Neural cell (in vitro differentiated cells): ENCODE results near the gene SLC12A4. TPM values are rescaled to one million over a fixed set of nuclear protein-coding genes. Genes with fewer than 3 reads are reported as not detected.
"Not testable (repeated sequence)": the region's sequence is repeated elsewhere in the genome, so short reads cannot be mapped to it uniquely, and the experiment has no call there.

Experiments
- H2AFZ ChIP-seq: fragments of 200-600, 300-800 bp; sonication (generic), shearing (Covaris generic); 2 replicates; pipeline ENCODE4 v1.6.0; 2014; ENCODE audit warnings: low read depth, mild to moderate bottlenecking, antibody characterized with exemption, low read length, moderate library complexity
- H3F3A ChIP-seq: fragments of 200-600 bp; shearing (Covaris generic); 2 replicates; pipeline ENCODE4 v1.6.1; 2016; ENCODE audit warnings: mild to moderate bottlenecking, moderate library complexity, mixed read lengths, antibody characterized with exemption, low read length; ENCODE audit not compliant: insufficient read depth, poor library complexity, severe bottlenecking
- H3K27ac ChIP-seq: fragments of 200-600, 300-800 bp; sonication (generic), shearing (Covaris generic); 2 replicates; pipeline ENCODE4 v1.5.1; 2014; ENCODE audit warnings: mild to moderate bottlenecking, low read length, moderate library complexity
- H3K27me3 ChIP-seq: fragments of 300-800, 200-600 bp; sonication (generic), shearing (Covaris generic); 2 replicates; pipeline ENCODE4 v1.6.0; 2014; ENCODE audit warnings: mild to moderate bottlenecking, low read depth, low read length, moderate library complexity; ENCODE audit not compliant: insufficient read depth
- H3K36me3 ChIP-seq: fragments of 300-800, 200-600 bp; sonication (generic), shearing (Covaris generic); 2 replicates; pipeline ENCODE4 v1.5.1; 2014; ENCODE audit warnings: mild to moderate bottlenecking, antibody characterized with exemption, low read length, moderate library complexity; ENCODE audit not compliant: insufficient read depth
- H3K4me2 ChIP-seq: fragments of 300-800, 200-600 bp; sonication (generic), shearing (Covaris generic); 2 replicates; pipeline ENCODE4 v1.6.0; 2014; ENCODE audit warnings: mild to moderate bottlenecking, low read length
- H3K4me3 ChIP-seq: fragments of 300-800, 200-600 bp; sonication (generic), shearing (Covaris generic); 2 replicates; pipeline ENCODE4 v1.5.1; 2014; ENCODE audit warnings: mild to moderate bottlenecking, low read length, moderate library complexity
- H3K79me2 ChIP-seq: fragments of 200-600 bp; shearing (Covaris generic); replicated peaks from 2 replicates; pipeline ENCODE4 v1.6.0; 2014; ENCODE audit warnings: mild to moderate bottlenecking, low read length, moderate library complexity; ENCODE audit not compliant: insufficient read depth
- H3K9ac ChIP-seq: fragments of 300-800, 200-600 bp; sonication (generic), shearing (Covaris generic); 2 replicates; pipeline ENCODE4 v1.6.1; 2016; ENCODE audit warnings: mild to moderate bottlenecking, low read length, mixed read lengths
- H3K9me2 ChIP-seq: fragments of 200-600 bp; shearing (Covaris generic); 2 replicates; pipeline ENCODE4 v1.6.1; 2016; ENCODE audit warnings: mild to moderate bottlenecking, low read length, mixed read lengths; ENCODE audit not compliant: insufficient read depth
- H3K9me3 ChIP-seq: fragments of 200-600, 300-800 bp; sonication (generic), shearing (Covaris generic); 2 replicates; pipeline ENCODE4 v1.6.1; 2016; ENCODE audit warnings: mild to moderate bottlenecking, mixed run types, low read length, moderate library complexity, mixed read lengths
- H4K20me1 ChIP-seq: fragments of 200-600 bp; shearing (Covaris generic); 2 replicates; pipeline ENCODE4 v1.6.1; 2016; ENCODE audit warnings: mild to moderate bottlenecking, mixed run types; ENCODE audit not compliant: insufficient read depth
- EP300 ChIP-seq: fragments of 450-650 bp; conservative IDR thresholded peaks from 2 replicates; pipeline ENCODE4 v1.6.1; 2014; ENCODE audit warnings: antibody characterized with exemption, mild to moderate bottlenecking, moderate library complexity; ENCODE audit not compliant: poor library complexity, severe bottlenecking
- EZH2 ChIP-seq: fragments of 200-600, 300-800 bp; shearing (Covaris generic), sonication (generic); IDR thresholded peaks from 2 replicates; pipeline ENCODE4 v1.6.1; 2014; ENCODE audit warnings: antibody characterized with exemption, low read length, borderline replicate concordance, mild to moderate bottlenecking; ENCODE audit not compliant: insufficient read depth, poor library complexity, severe bottlenecking
- MXI1 ChIP-seq: fragments of 450-650 bp; conservative IDR thresholded peaks from 2 replicates; pipeline ENCODE4 v1.6.1; 2014; ENCODE audit warnings: antibody characterized with exemption, mild to moderate bottlenecking; ENCODE audit not compliant: poor library complexity, severe bottlenecking
- POLR2AphosphoS5 ChIP-seq: IDR thresholded peaks from 2 replicates; pipeline ENCODE4 v1.6.1; 2012
- RAD21 ChIP-seq: fragments of 450-650 bp; conservative IDR thresholded peaks from 2 replicates; pipeline ENCODE4 v1.6.1; 2014; ENCODE audit warnings: antibody characterized with exemption, mild to moderate bottlenecking, moderate library complexity
- SMC3 ChIP-seq: fragments of 450-650 bp; conservative IDR thresholded peaks from 2 replicates; pipeline ENCODE4 v1.6.1; 2014; ENCODE audit warnings: antibody characterized with exemption, mild to moderate bottlenecking, moderate library complexity; ENCODE audit not compliant: poor library complexity
- TAF1 ChIP-seq: IDR thresholded peaks from 2 replicates; pipeline ENCODE4 v1.6.1; 2012; ENCODE audit warnings: low read depth
- polyA plus RNA-seq: library from polyadenylated mRNA; depleted of rRNA; stranded (reverse); fragments of >200 nt; gene quantifications from 2 replicates; pipeline ENCODE4 v1.2.3, GENCODE V29; 2014
- TF ChIP-seq, protein P1 (sequence below): IDR thresholded peaks from 2 replicates; pipeline ENCODE4 v1.6.1; 2012; ENCODE audit warnings: borderline replicate concordance
- TF ChIP-seq, protein P2 (sequence below): fragments of 450-650 bp; IDR thresholded peaks from 2 replicates; pipeline ENCODE4 v1.5.1; 2014; ENCODE audit warnings: antibody characterized with exemption, mild to moderate bottlenecking, moderate library complexity; ENCODE audit not compliant: poor library complexity, severe bottlenecking

Gene SLC12A4
- polyA plus RNA-seq, 1 donor from 2014 or later, result 0.11 TPM

DNA sequence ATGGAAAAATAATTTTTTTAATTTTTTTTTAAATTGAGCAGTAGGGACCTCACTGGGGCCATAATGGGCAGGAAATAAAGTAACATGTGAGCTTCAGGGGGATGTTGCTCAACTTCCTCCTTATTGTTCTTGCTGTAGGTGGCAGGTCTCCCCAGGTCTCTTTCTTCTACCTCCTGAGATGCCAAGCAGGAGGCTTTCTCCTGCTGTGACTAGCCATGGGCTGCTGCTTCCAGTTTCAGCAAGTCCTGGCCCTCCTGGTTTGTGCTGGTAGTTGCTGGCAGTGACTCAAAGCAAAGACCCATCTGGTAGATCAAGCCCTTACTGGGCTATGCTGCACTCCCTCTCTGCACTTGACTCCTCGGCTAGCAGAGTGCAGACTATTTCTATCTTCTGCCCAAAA, 45.0 kb upstream of the SLC12A4 start:
- Histone ChIP-seq H3K79me2 (no peaks in the 10 kb centered on the region), H3K27ac (no peak overlapping the region), H3K4me2 (no peak overlapping the region), H3K4me3 (no peak overlapping the region), H3K9ac (no peak overlapping the region), H3F3A (no peaks in the 10 kb centered on the region), H4K20me1 (no peaks in the 10 kb centered on the region), H2AFZ (no peak overlapping the region), H3K9me2 (no peaks in the 10 kb centered on the region), H3K27me3 (no peaks in the 10 kb centered on the region), H3K9me3 (no peaks in the 10 kb centered on the region), H3K36me3 (no peaks in the 10 kb centered on the region)
- no peak for TF ChIP-seq TAF1
- TF ChIP-seq EP300, result no peak
- TF ChIP-seq EZH2, result no peak
- TF ChIP-seq RAD21, result no peak
- TF ChIP-seq, protein P1, sequence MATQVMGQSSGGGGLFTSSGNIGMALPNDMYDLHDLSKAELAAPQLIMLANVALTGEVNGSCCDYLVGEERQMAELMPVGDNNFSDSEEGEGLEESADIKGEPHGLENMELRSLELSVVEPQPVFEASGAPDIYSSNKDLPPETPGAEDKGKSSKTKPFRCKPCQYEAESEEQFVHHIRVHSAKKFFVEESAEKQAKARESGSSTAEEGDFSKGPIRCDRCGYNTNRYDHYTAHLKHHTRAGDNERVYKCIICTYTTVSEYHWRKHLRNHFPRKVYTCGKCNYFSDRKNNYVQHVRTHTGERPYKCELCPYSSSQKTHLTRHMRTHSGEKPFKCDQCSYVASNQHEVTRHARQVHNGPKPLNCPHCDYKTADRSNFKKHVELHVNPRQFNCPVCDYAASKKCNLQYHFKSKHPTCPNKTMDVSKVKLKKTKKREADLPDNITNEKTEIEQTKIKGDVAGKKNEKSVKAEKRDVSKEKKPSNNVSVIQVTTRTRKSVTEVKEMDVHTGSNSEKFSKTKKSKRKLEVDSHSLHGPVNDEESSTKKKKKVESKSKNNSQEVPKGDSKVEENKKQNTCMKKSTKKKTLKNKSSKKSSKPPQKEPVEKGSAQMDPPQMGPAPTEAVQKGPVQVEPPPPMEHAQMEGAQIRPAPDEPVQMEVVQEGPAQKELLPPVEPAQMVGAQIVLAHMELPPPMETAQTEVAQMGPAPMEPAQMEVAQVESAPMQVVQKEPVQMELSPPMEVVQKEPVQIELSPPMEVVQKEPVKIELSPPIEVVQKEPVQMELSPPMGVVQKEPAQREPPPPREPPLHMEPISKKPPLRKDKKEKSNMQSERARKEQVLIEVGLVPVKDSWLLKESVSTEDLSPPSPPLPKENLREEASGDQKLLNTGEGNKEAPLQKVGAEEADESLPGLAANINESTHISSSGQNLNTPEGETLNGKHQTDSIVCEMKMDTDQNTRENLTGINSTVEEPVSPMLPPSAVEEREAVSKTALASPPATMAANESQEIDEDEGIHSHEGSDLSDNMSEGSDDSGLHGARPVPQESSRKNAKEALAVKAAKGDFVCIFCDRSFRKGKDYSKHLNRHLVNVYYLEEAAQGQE, result no peak
- no peak for TF ChIP-seq MXI1
- TF ChIP-seq, protein P2, sequence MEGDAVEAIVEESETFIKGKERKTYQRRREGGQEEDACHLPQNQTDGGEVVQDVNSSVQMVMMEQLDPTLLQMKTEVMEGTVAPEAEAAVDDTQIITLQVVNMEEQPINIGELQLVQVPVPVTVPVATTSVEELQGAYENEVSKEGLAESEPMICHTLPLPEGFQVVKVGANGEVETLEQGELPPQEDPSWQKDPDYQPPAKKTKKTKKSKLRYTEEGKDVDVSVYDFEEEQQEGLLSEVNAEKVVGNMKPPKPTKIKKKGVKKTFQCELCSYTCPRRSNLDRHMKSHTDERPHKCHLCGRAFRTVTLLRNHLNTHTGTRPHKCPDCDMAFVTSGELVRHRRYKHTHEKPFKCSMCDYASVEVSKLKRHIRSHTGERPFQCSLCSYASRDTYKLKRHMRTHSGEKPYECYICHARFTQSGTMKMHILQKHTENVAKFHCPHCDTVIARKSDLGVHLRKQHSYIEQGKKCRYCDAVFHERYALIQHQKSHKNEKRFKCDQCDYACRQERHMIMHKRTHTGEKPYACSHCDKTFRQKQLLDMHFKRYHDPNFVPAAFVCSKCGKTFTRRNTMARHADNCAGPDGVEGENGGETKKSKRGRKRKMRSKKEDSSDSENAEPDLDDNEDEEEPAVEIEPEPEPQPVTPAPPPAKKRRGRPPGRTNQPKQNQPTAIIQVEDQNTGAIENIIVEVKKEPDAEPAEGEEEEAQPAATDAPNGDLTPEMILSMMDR, result no peak
- no peak for TF ChIP-seq POLR2AphosphoS5
- TF ChIP-seq SMC3, result no peak

DNA sequence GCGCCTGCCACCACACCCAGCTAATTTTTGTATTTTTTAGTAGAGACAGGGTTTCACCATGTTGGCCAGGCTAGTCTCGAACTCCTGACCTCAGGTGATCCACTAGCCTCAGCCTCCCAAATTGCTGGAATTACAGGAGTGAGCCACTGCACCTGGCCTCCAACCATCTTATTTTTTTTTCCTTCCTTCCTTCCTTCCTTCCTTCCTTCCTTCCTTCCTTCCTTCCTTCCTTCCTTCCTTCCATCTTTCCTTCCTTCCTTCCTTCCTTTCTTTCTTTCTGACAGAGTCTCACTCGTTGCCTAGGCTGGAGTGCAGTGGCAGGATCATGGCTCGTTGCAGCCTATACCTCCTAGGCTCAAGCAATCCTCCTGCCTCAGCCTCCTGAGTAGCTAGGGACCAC, 41.4 kb upstream of the SLC12A4 start:
- not testable (repeated sequence) for H3K27ac ChIP-seq, H2AFZ ChIP-seq, H4K20me1 ChIP-seq, H3K27me3 ChIP-seq, H3K9me2 ChIP-seq, H3K9me3 ChIP-seq, H3K79me2 ChIP-seq, H3F3A ChIP-seq, H3K4me2 ChIP-seq, H3K36me3 ChIP-seq, H3K4me3 ChIP-seq, H3K9ac ChIP-seq

DNA sequence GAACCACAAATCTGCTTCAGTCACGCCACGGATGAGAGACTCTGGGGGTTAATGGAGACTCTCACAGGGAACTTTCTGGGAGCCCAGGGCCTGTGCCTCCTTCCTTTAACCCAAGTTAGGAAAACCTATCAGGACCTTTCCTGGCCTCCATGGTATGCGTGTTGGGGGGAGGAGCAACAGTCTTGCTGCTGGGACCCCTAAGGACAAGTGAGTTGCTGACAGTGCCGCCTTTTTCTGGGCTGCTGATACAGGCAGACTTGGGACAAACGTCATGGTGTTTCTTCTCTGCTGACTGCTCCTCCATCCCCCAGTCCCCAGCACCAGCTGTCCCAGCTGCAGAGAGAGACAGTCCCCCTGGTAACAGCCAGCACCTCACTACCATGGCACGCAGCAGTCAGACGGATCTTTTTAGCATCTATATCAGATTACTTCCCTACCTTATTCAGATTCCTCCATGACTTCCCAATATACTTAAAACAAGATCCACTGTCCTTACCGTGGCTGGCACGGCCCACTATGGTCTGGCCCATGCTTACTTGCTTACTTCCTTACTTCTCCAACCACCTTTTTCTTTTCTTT, 40.8 kb upstream of the SLC12A4 start:
- H3K27ac ChIP-seq, result no peak overlapping the region
- H3K9me2 ChIP-seq, result no peaks in the 10 kb centered on the region
- no peaks in the 10 kb centered on the region for H4K20me1 ChIP-seq
- no peaks in the 10 kb centered on the region for H3K79me2 ChIP-seq
- no peaks in the 10 kb centered on the region for H3K27me3 ChIP-seq
- H2AFZ ChIP-seq, result no peak overlapping the region
- no peak for TF ChIP-seq TAF1
- no peak for TF ChIP-seq EP300
- TF ChIP-seq SMC3, result no peak
- TF ChIP-seq, protein P1, result no peak
- TF ChIP-seq POLR2AphosphoS5, result no peak
- TF ChIP-seq, protein P2, result no peak
- TF ChIP-seq EZH2, result no peak
- H3K4me3 ChIP-seq, result no peak overlapping the region
- no peaks in the 10 kb centered on the region for H3K36me3 ChIP-seq
- H3K9ac ChIP-seq, result no peak overlapping the region
- H3K9me3 ChIP-seq, result no peaks in the 10 kb centered on the region
- no peaks in the 10 kb centered on the region for H3F3A ChIP-seq
- H3K4me2 ChIP-seq, result no peak overlapping the region
